Measurements from ENCODE around the gene USP17L15. TPM values are rescaled to one million over a fixed set of nuclear protein-coding genes. Genes with fewer than 3 reads are reported as not detected.
"Not testable (repeated sequence)": the region's sequence is repeated elsewhere in the genome, so short reads cannot be mapped to it uniquely, and the experiment has no call there.

Gene USP17L15
- total RNA-seq (2014; rRNA removed; shearing (Covaris generic)) (not detected in 2 replicates), polyA plus RNA-seq (2016; fragmentation: Nextera tagmentation; extraction: Ambion mirVana) (0.17 TPM in 1 of 2 replicates, not detected in the other)
- long read RNA-seq, result 0 reads

GRCh38 chr4:9234085-9234484, at the start of gene USP17L15:
TSS of gene USP17L15 (plus strand) at chr4:9234385. CDS start at chr4:9234385, 0 bp downstream.
- H3K36me3 Mint-ChIP-seq (ENCODE audit: low read depth); H3K4me2 ChIP-seq; H3K4me1 Mint-ChIP-seq; H3K27me3 ChIP-seq (ENCODE audit: insufficient read depth); H3K27me3 Mint-ChIP-seq (ENCODE audit: insufficient read depth, low read depth, poor library complexity); H3K9me3 Mint-ChIP-seq; ATAC-seq; H3K79me2 ChIP-seq (replicated peaks; ENCODE audit: insufficient read depth); H3K4me3 ChIP-seq; H3K27ac ChIP-seq (ENCODE audit: low read depth); H3K27ac Mint-ChIP-seq; H3K36me3 ChIP-seq (ENCODE audit: insufficient read depth); H4K20me1 ChIP-seq (replicated peaks; ENCODE audit: insufficient read depth); H2AFZ ChIP-seq; H3F3A ChIP-seq (replicated peaks; ENCODE audit: low read depth); H3K4me1 ChIP-seq (ENCODE audit: insufficient read depth); DNase-seq (ENCODE audit: low spot score); H3K9me2 ChIP-seq (ENCODE audit: insufficient read depth); H3K4me3 Mint-ChIP-seq: not testable (repeated sequence)

- not testable (repeated sequence) for DNase-seq (ENCODE audit: low spot score); H3K9me3 Mint-ChIP-seq; H3K36me3 Mint-ChIP-seq (ENCODE audit: low read depth); H4K20me1 ChIP-seq (replicated peaks; ENCODE audit: insufficient read depth); H3K27ac Mint-ChIP-seq; H3K4me3 Mint-ChIP-seq; H3F3A ChIP-seq (replicated peaks; ENCODE audit: low read depth); ATAC-seq; H3K27ac ChIP-seq (ENCODE audit: low read depth); H3K27me3 Mint-ChIP-seq (ENCODE audit: insufficient read depth, low read depth, poor library complexity); H3K27me3 ChIP-seq (ENCODE audit: insufficient read depth); H3K36me3 ChIP-seq (ENCODE audit: insufficient read depth); H3K4me1 Mint-ChIP-seq; H3K4me3 ChIP-seq; H3K9me2 ChIP-seq (ENCODE audit: insufficient read depth); H3K4me1 ChIP-seq (ENCODE audit: insufficient read depth); H3K4me2 ChIP-seq; H2AFZ ChIP-seq; H3K79me2 ChIP-seq (replicated peaks; ENCODE audit: insufficient read depth)
Observed at GRCh38 chr4:9210357-9210756, 23.8 kb upstream of the USP17L15 start, which contains the start of gene USP17L10. TSS of gene USP17L10 (plus strand) at chr4:9210657. CDS start at chr4:9210657, 0 bp downstream.

DNA sequence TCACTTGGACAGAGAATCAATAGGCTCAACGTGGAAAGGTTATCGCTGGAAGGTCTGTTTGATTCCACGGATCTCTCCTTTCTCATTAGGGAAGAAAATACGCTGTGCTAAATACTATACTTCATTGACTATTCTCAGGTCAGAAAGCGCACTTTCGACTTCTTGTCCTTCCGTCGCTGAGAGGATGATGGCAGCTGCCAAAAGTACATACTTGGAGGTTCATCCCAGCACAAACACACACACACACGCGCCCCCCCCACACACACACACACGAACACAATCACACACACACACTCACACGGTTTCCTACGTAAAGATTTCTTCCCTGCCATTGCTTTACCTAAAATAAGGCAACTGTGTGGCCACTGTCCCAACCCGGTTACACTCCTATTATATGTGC, 19.5 kb upstream of the USP17L15 start:
- not testable (repeated sequence) for H3F3A ChIP-seq (replicated peaks; ENCODE audit: low read depth); ATAC-seq; H2AFZ ChIP-seq; H3K4me1 Mint-ChIP-seq; H3K36me3 Mint-ChIP-seq (ENCODE audit: low read depth); H3K27ac Mint-ChIP-seq; H3K4me3 ChIP-seq; H3K27me3 Mint-ChIP-seq (ENCODE audit: insufficient read depth, low read depth, poor library complexity); H3K9me2 ChIP-seq (ENCODE audit: insufficient read depth); H3K27ac ChIP-seq (ENCODE audit: low read depth); H4K20me1 ChIP-seq (replicated peaks; ENCODE audit: insufficient read depth); H3K4me2 ChIP-seq; H3K79me2 ChIP-seq (replicated peaks; ENCODE audit: insufficient read depth); DNase-seq (ENCODE audit: low spot score); H3K4me1 ChIP-seq (ENCODE audit: insufficient read depth); H3K9me3 Mint-ChIP-seq; H3K27me3 ChIP-seq (ENCODE audit: insufficient read depth); H3K4me3 Mint-ChIP-seq; H3K36me3 ChIP-seq (ENCODE audit: insufficient read depth)

DNA sequence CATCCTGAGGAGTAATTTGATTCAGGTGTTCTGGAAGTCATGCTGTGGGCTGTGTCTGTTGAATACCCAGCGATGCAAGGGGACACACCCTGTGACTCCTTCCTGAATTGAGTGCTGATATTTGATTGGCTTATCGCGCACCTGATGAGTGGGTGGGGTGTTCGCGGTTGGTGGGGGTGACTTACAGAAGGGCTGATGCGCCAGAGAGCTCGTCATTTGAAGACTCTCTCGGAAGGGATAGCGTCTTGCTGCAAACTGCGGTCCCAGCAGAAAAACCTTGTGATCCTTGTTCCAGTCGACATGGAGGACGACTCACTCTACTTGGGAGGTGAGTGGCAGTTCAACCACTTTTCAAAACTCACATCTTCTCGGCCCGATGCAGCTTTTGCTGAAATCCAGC, 19.1 kb upstream of the USP17L15 start, which contains the start of gene USP17L11:
Gene USP17L11 (plus strand): TSS at position 301 of the 400 bp plus-strand sequence. CDS start 0 bp downstream, at position 301.
- not testable (repeated sequence) for H3K27me3 ChIP-seq (ENCODE audit: insufficient read depth); H3K36me3 Mint-ChIP-seq (ENCODE audit: low read depth); H3F3A ChIP-seq (replicated peaks; ENCODE audit: low read depth); H3K79me2 ChIP-seq (replicated peaks; ENCODE audit: insufficient read depth); H3K36me3 ChIP-seq (ENCODE audit: insufficient read depth); H3K9me2 ChIP-seq (ENCODE audit: insufficient read depth); DNase-seq (ENCODE audit: low spot score); H3K4me1 Mint-ChIP-seq; H3K4me3 ChIP-seq; H3K4me2 ChIP-seq; H3K27ac Mint-ChIP-seq; H3K9me3 Mint-ChIP-seq; H3K27ac ChIP-seq (ENCODE audit: low read depth); H3K27me3 Mint-ChIP-seq (ENCODE audit: insufficient read depth, low read depth, poor library complexity); ATAC-seq; H4K20me1 ChIP-seq (replicated peaks; ENCODE audit: insufficient read depth); H3K4me3 Mint-ChIP-seq; H3K4me1 ChIP-seq (ENCODE audit: insufficient read depth); H2AFZ ChIP-seq

GRCh38 chr4:9219852-9220251, 14.3 kb upstream of the USP17L15 start, which contains the start of gene USP17L12:
TSS of gene USP17L12 (plus strand) at chr4:9220152. CDS start at chr4:9220152, 0 bp downstream.
- not testable (repeated sequence) for H3K9me2 ChIP-seq (ENCODE audit: insufficient read depth); H3K36me3 ChIP-seq (ENCODE audit: insufficient read depth); H2AFZ ChIP-seq; H3K4me2 ChIP-seq; DNase-seq (ENCODE audit: low spot score); H3K4me3 ChIP-seq; H3K4me1 ChIP-seq (ENCODE audit: insufficient read depth); H3K27ac ChIP-seq (ENCODE audit: low read depth); H3K4me3 Mint-ChIP-seq; H3K27ac Mint-ChIP-seq; H3K9me3 Mint-ChIP-seq; ATAC-seq; H4K20me1 ChIP-seq (replicated peaks; ENCODE audit: insufficient read depth); H3F3A ChIP-seq (replicated peaks; ENCODE audit: low read depth); H3K79me2 ChIP-seq (replicated peaks; ENCODE audit: insufficient read depth); H3K36me3 Mint-ChIP-seq (ENCODE audit: low read depth); H3K27me3 ChIP-seq (ENCODE audit: insufficient read depth); H3K4me1 Mint-ChIP-seq; H3K27me3 Mint-ChIP-seq (ENCODE audit: insufficient read depth, low read depth, poor library complexity)

- H2AFZ ChIP-seq; H4K20me1 ChIP-seq (replicated peaks; ENCODE audit: insufficient read depth); H3K36me3 Mint-ChIP-seq (ENCODE audit: low read depth); H3K4me2 ChIP-seq; H3K27ac ChIP-seq (ENCODE audit: low read depth); H3K4me1 Mint-ChIP-seq; H3K9me2 ChIP-seq (ENCODE audit: insufficient read depth); H3K36me3 ChIP-seq (ENCODE audit: insufficient read depth); H3K4me1 ChIP-seq (ENCODE audit: insufficient read depth); H3K27me3 ChIP-seq (ENCODE audit: insufficient read depth); ATAC-seq; H3K4me3 Mint-ChIP-seq; H3F3A ChIP-seq (replicated peaks; ENCODE audit: low read depth); DNase-seq (ENCODE audit: low spot score); H3K79me2 ChIP-seq (replicated peaks; ENCODE audit: insufficient read depth); H3K27ac Mint-ChIP-seq; H3K9me3 Mint-ChIP-seq; H3K4me3 ChIP-seq; H3K27me3 Mint-ChIP-seq (ENCODE audit: insufficient read depth, low read depth, poor library complexity): not testable (repeated sequence)
Observed at GRCh38 chr4:9224596-9224995, 9.6 kb upstream of the USP17L15 start, which contains the start of gene USP17L13. TSS of gene USP17L13 (plus strand) at chr4:9224896. CDS start at chr4:9224896, 0 bp downstream.

All from GM23338 (cell line).